Stromal cell of bone marrow (primary cell): ENCODE measurements around the gene GOT2.
A peak's percentile ranks its signal among the peaks of the same experiment; 100 is the strongest.
"Not testable (repeated sequence)": the region's sequence is repeated elsewhere in the genome, so short reads cannot be mapped to it uniquely, and the experiment has no call there.

ENCODE experiments used
- DNase-seq: peaks from one replicate; pipeline ENCODE4 v3.0.0-alpha.2; 2012; ENCODE audit warnings: low read depth

The GOT2 gene

GRCh38 chr16:58733671-58734458 is at the start of gene GOT2:
Gene GOT2, minus strand, starts transcription at chr16:58734316. Its CDS starts 88 bp downstream, at chr16:58734228.
- DNase-seq = peak; percentile 58

- not testable (repeated sequence) for DNase-seq
These were observed 45.2 kb upstream of the GOT2 start for GRCh38 chr16:58779291-58779690.

- DNase-seq = no peak
These were observed 39.8 kb upstream of the GOT2 start for GRCh38 chr16:58773870-58774269.

- no peak for DNase-seq
These were observed 34.0 kb upstream of the GOT2 start for GRCh38 chr16:58768145-58768544.

GRCh38 chr16:58767581-58767980 is 33.5 kb upstream of the GOT2 start:
- DNase-seq = no peak

GRCh38 chr16:58756650-58757332 is 22.7 kb upstream of the GOT2 start:
- no peak for DNase-seq

GRCh38 chr16:58755989-58756649 is 22.0 kb upstream of the GOT2 start:
- peak; percentile 49 for DNase-seq

GRCh38 chr16:58753711-58754134 is 19.6 kb upstream of the GOT2 start:
- no peak for DNase-seq

GRCh38 chr16:58744497-58744896 is 10.4 kb upstream of the GOT2 start:
- DNase-seq = no peak

GRCh38 chr16:58741976-58742375 is 7.9 kb upstream of the GOT2 start:
- DNase-seq = no peak

GRCh38 chr16:58741166-58741565 is 7.0 kb upstream of the GOT2 start:
- DNase-seq = no peak

- no peak for DNase-seq
These were observed 4.7 kb upstream of the GOT2 start for GRCh38 chr16:58738672-58739296.

- not testable (repeated sequence) for DNase-seq
These were observed 2.2 kb upstream of the GOT2 start for GRCh38 chr16:58736341-58736740.

- DNase-seq = no peak
These were observed 307 bp upstream of the GOT2 start for GRCh38 chr16:58734459-58734787.

- peak; percentile 3 for DNase-seq
These were observed 857 bp downstream of the GOT2 start for GRCh38 chr16:58733248-58733670.

- peak; percentile 54 for DNase-seq
These were observed 1.4 kb downstream of the GOT2 start for GRCh38 chr16:58732545-58733247.

- no peak for DNase-seq
These were observed 3.3 kb downstream of the GOT2 start for GRCh38 chr16:58730724-58731370.

- no peak for DNase-seq
These were observed 6.1 kb downstream of the GOT2 start for GRCh38 chr16:58727796-58728568.

- no peak for DNase-seq
These were observed 6.9 kb downstream of the GOT2 start for GRCh38 chr16:58727028-58727781.

GRCh38 chr16:58723109-58723508 is 11.0 kb downstream of the GOT2 start:
- no peak for DNase-seq
